Measurements from ENCODE around the gene PTPRT. TPM values are rescaled to one million over a fixed set of nuclear protein-coding genes. Genes with fewer than 3 reads are reported as not detected.

Gene PTPRT
- polyA plus RNA-seq, 2 of the 4 experiments (the other 2 are of a cell fraction): not detected

- no peaks in the 10 kb centered on the region for H3K4me1 ChIP-seq
- no peak overlapping the region for H3K4me3 ChIP-seq
- H3K27ac ChIP-seq: no peak overlapping the region
- CTCF ChIA-PET: interaction anchor here (1.1 kb wide), 1 partner anchor 305 kb away, joined by 3 read pairs; no protein-coding TSS in a partner anchor
- 4% methylated on average over 7 of the region's 7 CpGs for WGBS (ENCODE audit: missing lambda C conversion rate)
- no peaks in the 10 kb centered on the region for H3K9me3 ChIP-seq
- no peak for FAIRE-seq
- no peak overlapping the region for H3K4me2 ChIP-seq
- TF ChIP-seq ZSCAN20 (CRISPR knock-in tag; IDR thresholded peaks at IDR 0.05) (no peak), HOXA7 (CRISPR knock-in tag; IDR thresholded peaks at IDR 0.05) (no peak), ZFP36 (IDR thresholded peaks at IDR 0.05; ENCODE audit: borderline replicate concordance, partially characterized antibody) (no peak), NR3C1 (IDR thresholded peaks at IDR 0.05) (no peak), ZNF302 (CRISPR knock-in tag; IDR thresholded peaks at IDR 0.05) (no peak), HOXB13 (CRISPR knock-in tag; IDR thresholded peaks at IDR 0.05; ENCODE audit: low read depth) (no peak), CHD2 (IDR thresholded peaks at IDR 0.05; ENCODE audit: low read length, partially characterized antibody) (no peak)
- TF ChIP-seq, protein P1, sequence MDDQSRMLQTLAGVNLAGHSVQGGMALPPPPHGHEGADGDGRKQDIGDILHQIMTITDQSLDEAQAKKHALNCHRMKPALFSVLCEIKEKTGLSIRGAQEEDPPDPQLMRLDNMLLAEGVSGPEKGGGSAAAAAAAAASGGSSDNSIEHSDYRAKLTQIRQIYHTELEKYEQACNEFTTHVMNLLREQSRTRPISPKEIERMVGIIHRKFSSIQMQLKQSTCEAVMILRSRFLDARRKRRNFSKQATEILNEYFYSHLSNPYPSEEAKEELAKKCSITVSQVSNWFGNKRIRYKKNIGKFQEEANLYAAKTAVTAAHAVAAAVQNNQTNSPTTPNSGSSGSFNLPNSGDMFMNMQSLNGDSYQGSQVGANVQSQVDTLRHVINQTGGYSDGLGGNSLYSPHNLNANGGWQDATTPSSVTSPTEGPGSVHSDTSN (IDR thresholded peaks at IDR 0.05): no peak
- DNase-seq (ENCODE audit: low read depth in 1 of 2, low spot score in 1 of 2): no peak
- no peak for ATAC-seq
- POLR2A ChIA-PET: no interaction called here
Observed at GRCh38 chr20:42350521-42350920, 839.2 kb downstream of the PTPRT start.

DNA sequence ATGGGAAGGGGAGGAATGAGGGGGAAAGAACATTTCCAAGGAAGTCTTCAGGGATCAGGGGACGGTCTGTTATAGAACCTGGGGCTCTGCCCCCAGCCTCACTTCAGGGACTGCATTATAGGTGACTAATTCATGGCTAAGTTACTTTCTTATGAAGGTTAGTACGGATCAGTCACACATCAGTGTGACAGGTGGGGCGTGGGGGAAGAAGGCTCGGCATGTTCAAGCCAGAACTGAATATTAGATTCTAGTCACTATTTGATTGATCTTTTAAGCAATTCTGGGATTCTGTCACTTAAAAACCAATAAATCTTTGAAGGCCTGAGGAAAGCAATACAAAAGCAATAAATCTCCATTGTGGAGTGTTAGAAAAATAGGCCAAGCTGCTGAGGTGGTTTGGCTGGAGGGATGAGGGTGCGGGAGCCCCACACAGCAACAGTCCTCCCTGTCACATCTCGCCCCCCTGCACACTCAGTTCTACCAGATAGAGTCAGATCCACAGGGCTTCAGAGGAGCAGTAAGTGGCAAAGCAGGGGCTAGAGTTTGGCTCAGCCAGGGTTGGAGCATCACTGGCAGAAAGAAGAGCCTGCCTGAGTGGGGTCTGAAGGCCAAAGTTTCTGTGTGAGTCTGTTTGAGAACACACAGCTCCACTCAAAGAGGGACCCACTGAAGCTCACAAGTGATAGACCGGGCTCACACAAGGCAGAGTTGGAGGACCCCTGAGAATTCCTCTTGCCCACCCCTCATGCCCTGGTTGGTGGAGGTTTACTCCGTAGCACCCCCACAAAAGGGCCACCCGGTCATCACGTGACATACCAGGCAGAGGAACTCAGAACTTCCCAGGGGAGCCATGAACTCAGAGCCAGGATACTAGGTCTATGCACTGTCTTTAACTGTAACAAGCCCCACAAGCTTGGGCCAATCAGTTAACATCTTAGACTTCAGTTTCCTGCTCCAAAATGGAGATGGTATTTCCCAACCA lies 843.2 kb downstream of the PTPRT start:
- DNase-seq (ENCODE audit: low read depth in 1 of 2, low spot score in 1 of 2): no peak
- ATAC-seq: no peak
- no peaks in the 10 kb centered on the region for H3K4me1 ChIP-seq
- no peak overlapping the region for H3K4me2 ChIP-seq
- WGBS (ENCODE audit: missing lambda C conversion rate): 0% methylated on average over 10 of the region's 10 CpGs
- H3K4me3 ChIP-seq: no peak overlapping the region
- ChIA-PET CTCF (no interaction called here), POLR2A (no interaction called here)
- H3K9me3 ChIP-seq: no peaks in the 10 kb centered on the region
- no peak for FAIRE-seq
- no peak overlapping the region for H3K27ac ChIP-seq
- TF ChIP-seq ATOH8 (CRISPR knock-in tag; IDR thresholded peaks at IDR 0.05; ENCODE audit: low read depth): no peak
- TF ChIP-seq MAFK (IDR thresholded peaks at IDR 0.05; ENCODE audit: partially characterized antibody): no peak
- TF ChIP-seq GATA3 (IDR thresholded peaks at IDR 0.05; ENCODE audit: borderline replicate concordance): no peak
- TF ChIP-seq, protein P2, sequence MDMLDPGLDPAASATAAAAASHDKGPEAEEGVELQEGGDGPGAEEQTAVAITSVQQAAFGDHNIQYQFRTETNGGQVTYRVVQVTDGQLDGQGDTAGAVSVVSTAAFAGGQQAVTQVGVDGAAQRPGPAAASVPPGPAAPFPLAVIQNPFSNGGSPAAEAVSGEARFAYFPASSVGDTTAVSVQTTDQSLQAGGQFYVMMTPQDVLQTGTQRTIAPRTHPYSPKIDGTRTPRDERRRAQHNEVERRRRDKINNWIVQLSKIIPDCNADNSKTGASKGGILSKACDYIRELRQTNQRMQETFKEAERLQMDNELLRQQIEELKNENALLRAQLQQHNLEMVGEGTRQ (IDR thresholded peaks at IDR 0.05): no peak
- no peak for TF ChIP-seq HOXB13 (CRISPR knock-in tag; IDR thresholded peaks at IDR 0.05; ENCODE audit: low read depth)
- no peak for TF ChIP-seq HOXB5 (CRISPR knock-in tag; IDR thresholded peaks at IDR 0.05)
- no peak for TF ChIP-seq HDAC2 (IDR thresholded peaks at IDR 0.05)
- no peak for TF ChIP-seq RCOR1 (IDR thresholded peaks at IDR 0.05; ENCODE audit: low read depth, low read length)
- TF ChIP-seq RARB (CRISPR knock-in tag; IDR thresholded peaks at IDR 0.05): no peak
- no peak for TF ChIP-seq EHF (CRISPR knock-in tag; IDR thresholded peaks at IDR 0.05)
- no peak for TF ChIP-seq NR3C1 (IDR thresholded peaks at IDR 0.05)
- TF ChIP-seq RFX5 (IDR thresholded peaks at IDR 0.05): no peak
- TF ChIP-seq POLR2A (IDR thresholded peaks at IDR 0.05; ENCODE audit: low read length): no peak
- TF ChIP-seq KDM1A (IDR thresholded peaks at IDR 0.05; ENCODE audit: low read depth): no peak

DNA sequence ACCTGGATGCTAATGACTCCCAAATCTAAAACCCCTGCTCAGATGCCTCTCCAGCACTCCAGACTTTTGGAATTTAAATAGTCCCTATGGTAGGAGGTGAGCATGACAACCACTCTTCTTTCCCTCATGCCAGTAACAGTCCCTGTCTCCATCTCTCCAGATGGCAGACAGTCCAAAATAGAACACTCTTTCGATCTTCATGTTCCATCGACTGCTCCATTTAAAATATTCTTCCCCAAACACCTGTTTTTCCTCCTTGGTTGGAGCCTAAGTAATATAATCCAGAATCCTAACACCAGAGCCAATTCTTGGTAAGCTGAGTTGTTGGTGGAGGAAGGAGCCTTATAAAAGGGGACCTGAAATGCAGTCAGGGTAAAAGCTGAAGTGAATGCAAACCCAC lies 848.1 kb downstream of the PTPRT start:
- 2% methylated on average over 2 of the region's 2 CpGs for WGBS (ENCODE audit: missing lambda C conversion rate)
- FAIRE-seq: no peak
- TF ChIP-seq HOXB5 (CRISPR knock-in tag; IDR thresholded peaks at IDR 0.05) (no peak), MYC (IDR thresholded peaks at IDR 0.05; ENCODE audit: borderline replicate concordance, low read length) (no peak), HOXB13 (CRISPR knock-in tag; IDR thresholded peaks at IDR 0.05; ENCODE audit: low read depth) (no peak), ZNF302 (CRISPR knock-in tag; IDR thresholded peaks at IDR 0.05) (no peak)
- TF ChIP-seq, protein P3, sequence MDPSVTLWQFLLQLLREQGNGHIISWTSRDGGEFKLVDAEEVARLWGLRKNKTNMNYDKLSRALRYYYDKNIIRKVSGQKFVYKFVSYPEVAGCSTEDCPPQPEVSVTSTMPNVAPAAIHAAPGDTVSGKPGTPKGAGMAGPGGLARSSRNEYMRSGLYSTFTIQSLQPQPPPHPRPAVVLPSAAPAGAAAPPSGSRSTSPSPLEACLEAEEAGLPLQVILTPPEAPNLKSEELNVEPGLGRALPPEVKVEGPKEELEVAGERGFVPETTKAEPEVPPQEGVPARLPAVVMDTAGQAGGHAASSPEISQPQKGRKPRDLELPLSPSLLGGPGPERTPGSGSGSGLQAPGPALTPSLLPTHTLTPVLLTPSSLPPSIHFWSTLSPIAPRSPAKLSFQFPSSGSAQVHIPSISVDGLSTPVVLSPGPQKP (IDR thresholded peaks at IDR 0.05; ENCODE audit: low read depth, low read length): no peak
- DNase-seq (ENCODE audit: low read depth in 1 of 2, low spot score in 1 of 2): no peak
- Histone ChIP-seq H3K4me1 (no peaks in the 10 kb centered on the region), H3K9me3 (no peaks in the 10 kb centered on the region), H3K4me2 (no peak overlapping the region), H3K27ac (no peak overlapping the region), H3K4me3 (no peak overlapping the region)
- POLR2A ChIA-PET: no interaction called here
- CTCF ChIA-PET: no interaction called here
- ATAC-seq: no peak

Measured in A549 (cell line).